Liver (tissue), 9 donors: ENCODE measurements around the gene PPP2CA. TPM values are rescaled to one million over a fixed set of nuclear protein-coding genes. Genes with fewer than 3 reads are reported as not detected.

ENCODE experiments used
- DNase-seq: peaks from one replicate; pipeline ENCODE4 v3.0.0-alpha.2; 2017; ENCODE audit warnings: low spot score
- H3K27ac ChIP-seq, 2 donors: one replicate each; pipeline ENCODE4 v1.7.0; 2013; ENCODE audit warnings: inconsistent platforms in 2 of 2, low read length in 2 of 2, control low read depth in 1 of 2, low read depth in 1 of 2, mild to moderate bottlenecking in 1 of 2
- H3K27me3 ChIP-seq, 4 donors: one replicate each; pipeline versions ENCODE4 v1.6.1 to v1.7.0; 2013; ENCODE audit warnings: low read length in 3 of 4, inconsistent platforms in 1 of 4, mild to moderate bottlenecking in 1 of 4, moderate library complexity in 1 of 4; ENCODE audit not compliant: control insufficient read depth in 4 of 4, insufficient read depth in 4 of 4
- H3K36me3 ChIP-seq, 4 donors: one replicate each; pipeline versions ENCODE4 v1.6.1 to v1.7.0; 2013; ENCODE audit warnings: low read length in 3 of 4, mild to moderate bottlenecking in 3 of 4, low read depth in 1 of 4, moderate library complexity in 1 of 4; ENCODE audit not compliant: control insufficient read depth in 4 of 4, insufficient read depth in 3 of 4
- H3K4me1 ChIP-seq, 4 donors: one replicate each; pipeline versions ENCODE4 v1.6.1 to v1.7.0; 2013; ENCODE audit warnings: low read length in 3 of 4, mild to moderate bottlenecking in 3 of 4, moderate library complexity in 1 of 4; ENCODE audit not compliant: control insufficient read depth in 4 of 4, insufficient read depth in 4 of 4
- H3K4me3 ChIP-seq, 3 donors: one replicate each; pipeline versions ENCODE4 v1.6.1 to v1.7.0; 2013; ENCODE audit warnings: low read length in 3 of 3, control low read depth in 1 of 3, low read depth in 1 of 3, mild to moderate bottlenecking in 1 of 3
- H3K9ac ChIP-seq, 2 donors: one replicate each; pipeline ENCODE4 v1.7.0; 2013; ENCODE audit warnings: low read length in 2 of 2, mild to moderate bottlenecking in 2 of 2, moderate library complexity in 2 of 2, control low read depth in 1 of 2, low read depth in 1 of 2
- H3K9me3 ChIP-seq, 4 donors: one replicate each; pipeline versions ENCODE4 v1.6.1 to v1.7.0; 2013; ENCODE audit warnings: low read length in 3 of 4; ENCODE audit not compliant: control insufficient read depth in 4 of 4
- EGR1 ChIP-seq, 2 donors: IDR thresholded peaks; 2 replicates each; pipeline ENCODE4 v1.6.1; 2016 to 2018; ENCODE audit warnings: antibody characterized with exemption in 2 of 2, low read depth in 2 of 2
- FOXA1 ChIP-seq: IDR thresholded peaks from 2 replicates; pipeline ENCODE4 v1.6.1; 2016; ENCODE audit warnings: antibody characterized with exemption
- FOXA2 ChIP-seq: IDR thresholded peaks from 2 replicates; pipeline ENCODE4 v1.6.1; 2016; ENCODE audit warnings: antibody characterized with exemption
- GABPA ChIP-seq, 2 donors: IDR thresholded peaks in 1 of 2; conservative IDR thresholded peaks in 1 of 2; 2 replicates each; pipeline ENCODE4 v1.6.1; 2016; ENCODE audit warnings: antibody characterized with exemption in 2 of 2, mild to moderate bottlenecking in 1 of 2, moderate library complexity in 1 of 2
- HNF4A ChIP-seq, 2 donors: conservative IDR thresholded peaks; 2 replicates each; pipeline ENCODE4 v1.6.1; 2016; ENCODE audit warnings: antibody characterized with exemption in 2 of 2, mild to moderate bottlenecking in 2 of 2
- HNF4G ChIP-seq: IDR thresholded peaks from 2 replicates; pipeline ENCODE4 v1.6.1; 2016; ENCODE audit warnings: antibody characterized with exemption
- JUND ChIP-seq, 2 donors: IDR thresholded peaks; 2 replicates each; pipeline ENCODE4 v1.6.1; 2016; ENCODE audit warnings: antibody characterized with exemption in 2 of 2
- NR2F2 ChIP-seq: IDR thresholded peaks from 2 replicates; pipeline ENCODE4 v1.6.1; 2016; ENCODE audit warnings: antibody characterized with exemption
- RAD21 ChIP-seq, 2 donors: IDR thresholded peaks; 2 replicates each; pipeline ENCODE4 v1.6.1; 2016; ENCODE audit warnings: antibody characterized with exemption in 2 of 2, mild to moderate bottlenecking in 2 of 2
- RXRA ChIP-seq, 2 donors: IDR thresholded peaks; 2 replicates each; pipeline ENCODE4 v1.6.1; 2017 to 2018; ENCODE audit warnings: antibody characterized with exemption in 2 of 2, mild to moderate bottlenecking in 1 of 2
- TAF1 ChIP-seq: conservative IDR thresholded peaks from 2 replicates; pipeline ENCODE4 v1.6.1; 2016; ENCODE audit warnings: antibody characterized with exemption, mild to moderate bottlenecking
- YY1 ChIP-seq: IDR thresholded peaks from 2 replicates; pipeline ENCODE4 v1.6.1; 2016; ENCODE audit warnings: antibody characterized with exemption, mild to moderate bottlenecking
- WGBS: extraction: QIAGEN DNeasy Blood & Tissue Kit; methylation state at CpG from one replicate; pipeline ENCODE4 v1.1.7; 2013; 5-methylcytosine and 5-hydroxymethylcytosine counted together
- polyA plus RNA-seq, 2 donors: library from polyadenylated mRNA; stranded (reverse) in 1 of 2; unstranded in 1 of 2; fragments of 200-250 nt in 1 of 2; fragments of >200 nt in 1 of 2; fragmentation: Nextera tagmentation in 1 of 2; extraction: Ambion mirVana in 1 of 2; gene quantifications; one replicate each; pipeline versions ENCODE4 v1.2.1 to v1.2.3, GENCODE V29; 2013 to 2015
- total RNA-seq, 2 donors: library from RNA; depleted of rRNA; stranded (reverse); fragments of >200 nt; gene quantifications; one replicate each; pipeline ENCODE4 v1.2.3, GENCODE V29; 2014
- TF ChIP-seq, protein P1 (sequence below): fragments of 150-350 bp; IDR thresholded peaks from 2 replicates; pipeline ENCODE4 v1.5.1; 2017; ENCODE audit warnings: improper control_type of control experiment, low read depth, low read length; ENCODE audit not compliant: missing input control
- TF ChIP-seq, protein P2 (sequence below): IDR thresholded peaks from 2 replicates; pipeline ENCODE4 v1.6.1; 2016; ENCODE audit warnings: antibody characterized with exemption
- TF ChIP-seq, protein P3 (sequence below): IDR thresholded peaks from 2 replicates; pipeline ENCODE4 v1.6.1; 2016; ENCODE audit warnings: antibody characterized with exemption, mild to moderate bottlenecking
- TF ChIP-seq, protein P4 (sequence below): IDR thresholded peaks from 2 replicates; pipeline ENCODE4 v1.6.1; 2016; ENCODE audit warnings: antibody characterized with exemption
- donor health status: healthy.
- donor health status: healthy.
- donor health status: healthy.
- donor health status: healthy.
- donor health status: healthy.

PPP2CA gene
- total and polyA plus RNA-seq, 4 donors: 43.3 to 71.6 (median 55.1) TPM

DNA sequence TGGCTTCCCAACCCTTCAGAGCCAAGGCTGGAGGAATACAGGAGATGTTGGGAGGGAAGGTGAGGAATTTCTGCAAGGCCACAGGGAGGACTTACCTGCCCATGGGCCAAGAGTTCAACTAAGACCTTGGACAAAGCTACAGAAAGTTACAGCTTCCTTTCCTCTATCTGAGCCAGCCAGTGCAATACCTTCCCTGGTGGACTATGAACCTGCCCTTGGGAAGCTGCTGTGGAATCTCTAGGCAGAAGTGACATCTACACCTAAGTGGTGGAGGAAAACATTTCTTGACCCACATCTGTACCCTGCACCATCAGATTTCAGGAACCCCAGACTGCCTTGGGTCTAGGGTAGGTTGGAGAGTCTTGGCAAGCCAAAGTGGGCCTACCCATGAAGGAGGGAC is 42.4 kb downstream of the PPP2CA start:
- H3K36me3 ChIP-seq: no peaks in the 10 kb centered on the region
- TF ChIP-seq FOXA1: no peak
- TF ChIP-seq, protein P1, sequence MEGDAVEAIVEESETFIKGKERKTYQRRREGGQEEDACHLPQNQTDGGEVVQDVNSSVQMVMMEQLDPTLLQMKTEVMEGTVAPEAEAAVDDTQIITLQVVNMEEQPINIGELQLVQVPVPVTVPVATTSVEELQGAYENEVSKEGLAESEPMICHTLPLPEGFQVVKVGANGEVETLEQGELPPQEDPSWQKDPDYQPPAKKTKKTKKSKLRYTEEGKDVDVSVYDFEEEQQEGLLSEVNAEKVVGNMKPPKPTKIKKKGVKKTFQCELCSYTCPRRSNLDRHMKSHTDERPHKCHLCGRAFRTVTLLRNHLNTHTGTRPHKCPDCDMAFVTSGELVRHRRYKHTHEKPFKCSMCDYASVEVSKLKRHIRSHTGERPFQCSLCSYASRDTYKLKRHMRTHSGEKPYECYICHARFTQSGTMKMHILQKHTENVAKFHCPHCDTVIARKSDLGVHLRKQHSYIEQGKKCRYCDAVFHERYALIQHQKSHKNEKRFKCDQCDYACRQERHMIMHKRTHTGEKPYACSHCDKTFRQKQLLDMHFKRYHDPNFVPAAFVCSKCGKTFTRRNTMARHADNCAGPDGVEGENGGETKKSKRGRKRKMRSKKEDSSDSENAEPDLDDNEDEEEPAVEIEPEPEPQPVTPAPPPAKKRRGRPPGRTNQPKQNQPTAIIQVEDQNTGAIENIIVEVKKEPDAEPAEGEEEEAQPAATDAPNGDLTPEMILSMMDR: no peak
- TF ChIP-seq, protein P2, sequence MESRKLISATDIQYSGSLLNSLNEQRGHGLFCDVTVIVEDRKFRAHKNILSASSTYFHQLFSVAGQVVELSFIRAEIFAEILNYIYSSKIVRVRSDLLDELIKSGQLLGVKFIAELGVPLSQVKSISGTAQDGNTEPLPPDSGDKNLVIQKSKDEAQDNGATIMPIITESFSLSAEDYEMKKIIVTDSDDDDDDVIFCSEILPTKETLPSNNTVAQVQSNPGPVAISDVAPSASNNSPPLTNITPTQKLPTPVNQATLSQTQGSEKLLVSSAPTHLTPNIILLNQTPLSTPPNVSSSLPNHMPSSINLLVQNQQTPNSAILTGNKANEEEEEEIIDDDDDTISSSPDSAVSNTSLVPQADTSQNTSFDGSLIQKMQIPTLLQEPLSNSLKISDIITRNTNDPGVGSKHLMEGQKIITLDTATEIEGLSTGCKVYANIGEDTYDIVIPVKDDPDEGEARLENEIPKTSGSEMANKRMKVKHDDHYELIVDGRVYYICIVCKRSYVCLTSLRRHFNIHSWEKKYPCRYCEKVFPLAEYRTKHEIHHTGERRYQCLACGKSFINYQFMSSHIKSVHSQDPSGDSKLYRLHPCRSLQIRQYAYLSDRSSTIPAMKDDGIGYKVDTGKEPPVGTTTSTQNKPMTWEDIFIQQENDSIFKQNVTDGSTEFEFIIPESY: no peak
- TF ChIP-seq, protein P3, sequence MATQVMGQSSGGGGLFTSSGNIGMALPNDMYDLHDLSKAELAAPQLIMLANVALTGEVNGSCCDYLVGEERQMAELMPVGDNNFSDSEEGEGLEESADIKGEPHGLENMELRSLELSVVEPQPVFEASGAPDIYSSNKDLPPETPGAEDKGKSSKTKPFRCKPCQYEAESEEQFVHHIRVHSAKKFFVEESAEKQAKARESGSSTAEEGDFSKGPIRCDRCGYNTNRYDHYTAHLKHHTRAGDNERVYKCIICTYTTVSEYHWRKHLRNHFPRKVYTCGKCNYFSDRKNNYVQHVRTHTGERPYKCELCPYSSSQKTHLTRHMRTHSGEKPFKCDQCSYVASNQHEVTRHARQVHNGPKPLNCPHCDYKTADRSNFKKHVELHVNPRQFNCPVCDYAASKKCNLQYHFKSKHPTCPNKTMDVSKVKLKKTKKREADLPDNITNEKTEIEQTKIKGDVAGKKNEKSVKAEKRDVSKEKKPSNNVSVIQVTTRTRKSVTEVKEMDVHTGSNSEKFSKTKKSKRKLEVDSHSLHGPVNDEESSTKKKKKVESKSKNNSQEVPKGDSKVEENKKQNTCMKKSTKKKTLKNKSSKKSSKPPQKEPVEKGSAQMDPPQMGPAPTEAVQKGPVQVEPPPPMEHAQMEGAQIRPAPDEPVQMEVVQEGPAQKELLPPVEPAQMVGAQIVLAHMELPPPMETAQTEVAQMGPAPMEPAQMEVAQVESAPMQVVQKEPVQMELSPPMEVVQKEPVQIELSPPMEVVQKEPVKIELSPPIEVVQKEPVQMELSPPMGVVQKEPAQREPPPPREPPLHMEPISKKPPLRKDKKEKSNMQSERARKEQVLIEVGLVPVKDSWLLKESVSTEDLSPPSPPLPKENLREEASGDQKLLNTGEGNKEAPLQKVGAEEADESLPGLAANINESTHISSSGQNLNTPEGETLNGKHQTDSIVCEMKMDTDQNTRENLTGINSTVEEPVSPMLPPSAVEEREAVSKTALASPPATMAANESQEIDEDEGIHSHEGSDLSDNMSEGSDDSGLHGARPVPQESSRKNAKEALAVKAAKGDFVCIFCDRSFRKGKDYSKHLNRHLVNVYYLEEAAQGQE: no peak
- no peak for TF ChIP-seq GABPA (IDR thresholded peaks at IDR 0.05 in 1 of 2, conservative IDR thresholded peaks at IDR 0.05 in 1 of 2)
- TF ChIP-seq, protein P4, sequence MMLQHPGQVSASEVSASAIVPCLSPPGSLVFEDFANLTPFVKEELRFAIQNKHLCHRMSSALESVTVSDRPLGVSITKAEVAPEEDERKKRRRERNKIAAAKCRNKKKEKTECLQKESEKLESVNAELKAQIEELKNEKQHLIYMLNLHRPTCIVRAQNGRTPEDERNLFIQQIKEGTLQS: no peak
- TF ChIP-seq TAF1: no peak
- TF ChIP-seq HNF4G: no peak
- no peak for TF ChIP-seq RXRA (IDR thresholded peaks at IDR 0.05)
- no peak for TF ChIP-seq NR2F2
- TF ChIP-seq RAD21 (IDR thresholded peaks at IDR 0.05): no peak
- H3K9ac ChIP-seq: no peak overlapping the region
- no peaks in the 10 kb centered on the region for H3K9me3 ChIP-seq
- H3K27ac ChIP-seq: no peak overlapping the region
- H3K4me1 ChIP-seq: peaks cover 0 to 2% (median 0%) of the 10 kb centered on the region in 4 donors
- H3K27me3 ChIP-seq: no peaks in the 10 kb centered on the region
- no peak overlapping the region for H3K4me3 ChIP-seq
- no peak for DNase-seq

DNA sequence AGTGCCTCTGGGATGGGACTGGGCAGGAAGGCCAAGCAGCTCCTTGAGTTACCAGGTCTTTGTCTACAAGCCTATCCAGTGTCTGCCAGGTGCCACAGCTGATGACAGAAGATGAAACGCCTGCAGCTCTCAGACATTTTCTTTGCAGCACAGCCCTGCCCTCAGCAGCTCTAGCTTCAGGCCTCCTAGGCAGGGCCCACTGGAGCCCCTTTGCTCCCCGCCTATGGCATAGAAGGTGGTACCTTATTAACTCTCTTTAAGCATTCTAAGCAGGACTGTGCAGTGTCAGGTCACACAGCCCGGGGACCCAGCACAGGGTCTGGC is 47.8 kb downstream of the PPP2CA start:
- Histone ChIP-seq H3K27me3 (no peaks in the 10 kb centered on the region), H3K4me3 (no peak overlapping the region), H3K36me3 (peaks cover 0 to 3% (median 2%) of the 10 kb centered on the region in 4 donors), H3K27ac (no peak overlapping the region), H3K9me3 (no peaks in the 10 kb centered on the region), H3K4me1 (peaks cover 3 to 30% (median 18%) of the 10 kb centered on the region in 4 donors), H3K9ac (no peak overlapping the region)
- DNase-seq: no peak
- WGBS: 85% methylated on average over 3 of the region's 3 CpGs
- TF ChIP-seq RAD21 (IDR thresholded peaks at IDR 0.05) (no peak), HNF4G (no peak), EGR1 (IDR thresholded peaks at IDR 0.05; ENCODE audit: low read depth in 2 of 2) (no peak), FOXA1 (no peak), HNF4A (conservative IDR thresholded peaks at IDR 0.05) (no peak), JUND (IDR thresholded peaks at IDR 0.05) (no peak), TAF1 (no peak), FOXA2 (no peak), YY1 (no peak)
- TF ChIP-seq, protein P2: no peak
- TF ChIP-seq, protein P1: no peak
- TF ChIP-seq, protein P3: no peak
